Ectodermal cell (in vitro differentiated cells): ENCODE data around the gene FAM9A.

Source experiments
- H3K27ac ChIP-seq: 2 replicates; pipeline ENCODE4 v1.7.0; 2013; ENCODE audit warnings: mild to moderate bottlenecking, low read depth, low read length; ENCODE audit not compliant: insufficient read depth, poor library complexity, severe bottlenecking
- H3K27me3 ChIP-seq: 2 replicates; pipeline ENCODE4 v1.7.0; 2013; ENCODE audit warnings: mild to moderate bottlenecking, low read length; ENCODE audit not compliant: insufficient read depth, control insufficient read depth, poor library complexity, severe bottlenecking
- H3K36me3 ChIP-seq: one replicate; pipeline ENCODE4 v1.7.0; 2013; ENCODE audit warnings: low read length; ENCODE audit not compliant: control insufficient read depth, insufficient read depth
- H3K4me1 ChIP-seq: one replicate; pipeline ENCODE4 v1.7.0; 2013; ENCODE audit warnings: low read length; ENCODE audit not compliant: control insufficient read depth, insufficient read depth
- H3K4me3 ChIP-seq: 2 replicates; pipeline ENCODE4 v1.7.0; 2013; ENCODE audit warnings: low read depth, low read length, control low read depth; ENCODE audit not compliant: insufficient read depth
- H3K9me3 ChIP-seq: 2 replicates; pipeline ENCODE4 v1.7.0; 2013; ENCODE audit warnings: mild to moderate bottlenecking, low read length, moderate library complexity; ENCODE audit not compliant: control insufficient read depth
- WGBS, 2 experiments: methylation state at CpG; one replicate each; pipeline ENCODE4 v1.1.7; 2013; ENCODE audit warnings: missing lambda C conversion rate in 2 of 2; 5-methylcytosine and 5-hydroxymethylcytosine counted together

The FAM9A gene

DNA sequence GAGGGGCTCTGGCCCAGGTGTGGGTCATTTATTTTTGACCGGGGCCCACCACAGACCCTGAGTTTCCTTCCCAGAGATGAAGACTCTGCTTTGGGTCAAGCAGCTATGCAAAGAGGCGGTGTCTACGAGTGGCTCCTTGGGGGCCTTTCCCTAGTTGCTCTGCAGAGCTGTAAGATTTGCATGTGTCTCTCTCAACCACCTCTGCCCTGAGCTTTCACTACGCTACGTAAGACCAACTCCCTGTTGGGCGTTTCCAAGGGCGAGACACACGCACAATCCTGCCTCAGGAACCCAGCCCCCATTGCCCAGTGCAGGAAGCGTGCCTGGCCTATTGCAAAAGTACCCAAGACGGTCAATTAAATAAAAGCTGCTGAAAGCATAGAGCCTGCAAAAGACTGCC is 59.2 kb downstream of the FAM9A start:
- H3K4me1 ChIP-seq, result no peaks in the 10 kb centered on the region
- WGBS, 2 experiments, result 91 to 94% methylated on average over 10 of the region's 10 CpGs
- no peak overlapping the region for H3K27ac ChIP-seq
- H3K9me3 ChIP-seq, result no peaks in the 10 kb centered on the region
- no peaks in the 10 kb centered on the region for H3K27me3 ChIP-seq
- H3K36me3 ChIP-seq, result no peaks in the 10 kb centered on the region
- H3K4me3 ChIP-seq, result no peak overlapping the region
